GM19463 (cell line): ENCODE measurements around the gene LGALS3BP.
"Not testable (repeated sequence)": the region's sequence is repeated elsewhere in the genome, so short reads cannot be mapped to it uniquely, and the experiment has no call there.

Experiments used
- ATAC-seq: cut with Tn5 transposase; IDR thresholded peaks from one replicate; pipeline ENCODE4 v1.9.1; 2021; ENCODE audit warnings: mild to moderate bottlenecking, moderate library complexity; ENCODE audit not compliant: unreplicated experiment

LGALS3BP gene

DNA sequence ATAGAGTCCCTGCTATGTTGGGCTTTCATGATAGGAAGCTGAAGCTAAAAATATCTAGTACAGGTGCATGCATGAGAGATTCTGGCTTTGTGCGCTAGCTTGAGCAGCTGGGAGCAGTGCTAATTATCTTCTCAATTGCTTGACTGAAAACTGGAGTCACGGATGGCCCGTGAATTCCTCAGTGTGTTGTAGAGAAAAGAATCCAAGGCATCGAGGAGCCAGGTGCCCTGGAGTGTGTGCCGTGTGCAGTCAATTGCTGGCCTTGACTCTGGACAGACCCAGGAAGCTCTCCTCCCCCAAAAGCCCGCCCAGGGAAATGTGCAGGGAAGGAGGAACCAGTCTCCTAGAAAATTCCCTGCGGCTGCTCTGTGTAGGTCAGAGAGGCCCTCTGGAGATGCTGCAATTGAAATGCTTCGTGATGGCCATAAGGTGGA, 14.2 kb downstream of the LGALS3BP start:
- no peak for ATAC-seq

DNA sequence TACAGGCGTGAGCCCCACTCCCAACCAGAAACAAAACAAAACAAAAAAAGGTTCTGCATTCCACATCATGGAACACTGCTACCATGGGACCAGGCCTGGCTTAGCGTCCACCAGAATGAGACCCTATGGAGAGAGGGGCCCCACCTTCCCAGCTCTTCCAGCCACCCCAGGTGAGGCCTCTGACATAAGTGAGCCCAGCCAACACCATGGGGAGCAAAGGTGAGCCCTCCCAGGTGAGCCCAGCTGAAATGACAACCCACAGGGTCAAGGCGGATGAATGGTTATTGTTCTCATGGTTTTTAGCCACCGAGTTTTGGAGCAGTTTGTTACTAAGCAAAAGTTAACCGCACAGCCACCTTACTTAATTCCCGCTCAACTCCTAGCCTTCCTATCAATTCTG, 16.3 kb downstream of the LGALS3BP start:
- no peak for ATAC-seq

DNA sequence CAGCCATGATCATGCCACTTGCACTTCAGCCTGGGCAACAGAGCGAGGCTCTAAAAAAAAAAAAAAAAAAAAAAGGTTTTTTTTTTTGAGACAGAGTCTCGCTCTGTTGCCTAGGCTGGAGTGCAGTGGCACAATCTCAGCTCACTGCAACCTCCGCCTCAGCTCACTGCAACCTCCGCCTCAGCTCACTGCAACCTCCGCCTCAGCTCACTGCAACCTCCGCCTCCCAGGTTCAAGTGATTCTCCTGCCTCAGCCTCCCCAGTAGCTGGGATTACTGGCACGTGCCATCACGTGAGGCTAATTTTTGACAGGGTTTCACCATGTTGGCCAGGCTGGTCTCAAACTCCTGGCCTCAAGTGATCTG, 16.8 kb downstream of the LGALS3BP start:
- ATAC-seq = not testable (repeated sequence)

DNA sequence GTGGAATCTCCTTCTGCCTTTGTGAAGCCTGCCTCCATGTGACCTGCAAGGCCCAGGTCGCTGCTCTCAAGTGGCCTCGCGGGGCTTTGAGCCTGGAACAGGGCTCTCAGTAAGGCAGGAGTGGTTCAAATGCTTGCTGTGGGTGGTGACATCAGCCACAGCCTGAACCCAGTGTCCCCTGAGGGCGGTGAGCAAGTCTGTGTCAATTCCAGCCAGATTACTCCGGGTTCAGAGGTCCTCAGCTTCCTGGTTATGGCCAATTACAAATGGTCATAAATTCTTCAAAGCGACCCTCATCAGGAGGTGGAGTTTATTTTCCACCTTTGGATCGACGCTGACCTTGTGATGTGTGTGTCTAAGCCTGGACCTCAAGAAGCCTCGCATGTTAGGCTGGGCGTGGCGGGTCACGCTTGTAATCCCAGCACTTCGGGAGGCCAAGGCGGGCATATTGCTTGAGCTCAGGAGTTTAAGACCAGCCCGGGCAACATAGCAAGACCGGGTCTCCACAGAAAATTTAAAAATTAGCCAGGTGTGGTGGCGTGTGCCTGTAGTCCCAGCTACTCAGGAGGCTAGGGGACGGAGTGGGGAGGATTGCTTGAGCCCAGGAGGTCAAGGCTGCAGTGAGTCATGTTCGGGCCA, 17.3 kb downstream of the LGALS3BP start:
- ATAC-seq = no peak

- no peak for ATAC-seq
Measured at GRCh38 chr17:78961571-78961970, 18.2 kb downstream of the LGALS3BP start.

DNA sequence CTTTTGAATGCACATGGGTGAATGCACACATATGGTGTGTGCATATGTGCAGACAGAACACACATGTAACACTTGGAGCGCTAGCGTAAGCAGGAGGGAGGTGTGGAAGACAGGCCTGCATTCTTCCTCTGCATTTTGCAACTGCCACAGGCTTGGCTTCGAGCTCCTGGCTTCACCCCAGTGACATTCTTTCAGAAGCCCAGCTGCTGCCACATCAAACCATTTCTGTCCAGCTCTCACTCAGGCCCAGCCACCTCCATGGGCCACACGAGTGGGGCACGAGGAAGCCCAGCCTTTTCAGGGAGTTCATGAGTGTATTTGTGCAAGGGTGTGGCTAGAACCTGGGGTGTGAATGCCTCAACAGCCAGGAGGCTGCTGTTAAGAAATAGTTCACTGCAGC, 18.8 kb downstream of the LGALS3BP start:
- ATAC-seq = no peak

DNA sequence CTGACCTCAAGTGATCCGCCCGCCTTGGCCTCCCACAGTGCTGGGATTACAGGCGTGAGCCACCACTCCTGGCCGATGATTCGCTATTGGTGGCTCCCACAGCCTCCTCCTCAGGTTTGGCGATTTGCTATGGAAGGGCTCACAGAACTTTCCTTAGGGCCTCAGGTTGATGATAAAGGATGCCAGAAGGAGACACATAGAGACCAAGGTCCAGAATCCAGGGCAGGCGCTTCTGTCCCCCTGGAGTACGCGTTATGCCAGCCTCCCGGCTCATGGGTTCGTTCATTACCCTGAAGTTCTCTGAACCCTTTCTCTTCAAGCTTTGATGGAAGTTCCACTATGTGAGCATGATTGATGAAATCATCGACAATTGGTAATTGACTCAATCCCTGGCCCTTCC, 19.9 kb downstream of the LGALS3BP start:
- no peak for ATAC-seq

GRCh38 chr17:78958641-78959127, 21.0 kb downstream of the LGALS3BP start:
- no peak for ATAC-seq

- no peak for ATAC-seq
Measured at GRCh38 chr17:78957128-78957527, 22.6 kb downstream of the LGALS3BP start.

GRCh38 chr17:78956254-78956653, 23.5 kb downstream of the LGALS3BP start:
- ATAC-seq = no peak

- no peak for ATAC-seq
Measured at GRCh38 chr17:78954684-78955083, 25.0 kb downstream of the LGALS3BP start.

DNA sequence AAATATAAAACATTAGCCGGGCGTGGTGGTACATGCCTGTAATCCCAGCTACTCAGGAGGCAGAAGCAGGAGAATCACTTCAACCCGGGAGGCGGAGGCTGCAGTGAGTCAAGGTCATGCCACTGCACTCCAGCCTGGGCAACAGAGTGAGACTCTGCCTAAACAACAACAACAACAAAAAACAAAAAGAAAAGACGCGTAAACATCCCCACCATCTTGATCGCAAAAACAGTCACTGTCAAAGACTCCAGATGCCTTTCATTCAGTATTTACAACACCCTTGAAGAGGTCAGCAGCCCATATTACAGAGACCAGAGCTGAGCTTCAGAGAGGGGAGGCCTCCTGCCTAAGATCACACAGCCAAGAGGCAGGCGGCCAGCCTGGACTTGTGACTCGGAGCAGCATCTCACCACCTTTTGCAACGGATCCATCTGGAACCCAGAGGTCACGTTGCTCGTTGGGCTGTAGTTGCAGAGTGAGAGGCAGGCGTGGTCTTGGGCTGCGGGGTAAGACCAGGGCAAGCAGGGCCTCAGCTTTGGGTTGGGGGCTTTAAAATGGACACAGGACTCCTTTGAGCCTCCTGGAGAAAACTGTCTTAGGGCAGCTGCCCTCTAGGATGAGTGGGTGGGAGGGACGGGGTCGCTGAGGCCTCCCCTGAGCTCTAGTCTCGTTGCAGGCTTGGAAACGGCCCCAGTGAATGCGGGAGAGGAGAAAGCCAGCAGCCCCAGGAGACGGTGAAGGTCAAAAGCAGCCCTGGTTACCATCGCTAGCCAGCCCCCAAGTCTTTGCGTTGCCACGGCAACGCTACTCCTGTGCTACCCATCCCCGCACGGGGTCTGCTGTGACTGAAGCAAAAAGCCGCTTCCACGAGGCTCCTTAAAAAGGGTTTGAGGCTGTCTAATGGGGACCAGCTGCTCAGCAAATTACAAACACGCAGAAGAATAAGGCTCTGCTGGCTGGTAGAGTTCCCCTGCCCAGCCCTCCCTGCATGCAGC, 26.1 kb downstream of the LGALS3BP start:
- ATAC-seq = no peak

GRCh38 chr17:78952706-78953105, 27.0 kb downstream of the LGALS3BP start:
- no peak for ATAC-seq

DNA sequence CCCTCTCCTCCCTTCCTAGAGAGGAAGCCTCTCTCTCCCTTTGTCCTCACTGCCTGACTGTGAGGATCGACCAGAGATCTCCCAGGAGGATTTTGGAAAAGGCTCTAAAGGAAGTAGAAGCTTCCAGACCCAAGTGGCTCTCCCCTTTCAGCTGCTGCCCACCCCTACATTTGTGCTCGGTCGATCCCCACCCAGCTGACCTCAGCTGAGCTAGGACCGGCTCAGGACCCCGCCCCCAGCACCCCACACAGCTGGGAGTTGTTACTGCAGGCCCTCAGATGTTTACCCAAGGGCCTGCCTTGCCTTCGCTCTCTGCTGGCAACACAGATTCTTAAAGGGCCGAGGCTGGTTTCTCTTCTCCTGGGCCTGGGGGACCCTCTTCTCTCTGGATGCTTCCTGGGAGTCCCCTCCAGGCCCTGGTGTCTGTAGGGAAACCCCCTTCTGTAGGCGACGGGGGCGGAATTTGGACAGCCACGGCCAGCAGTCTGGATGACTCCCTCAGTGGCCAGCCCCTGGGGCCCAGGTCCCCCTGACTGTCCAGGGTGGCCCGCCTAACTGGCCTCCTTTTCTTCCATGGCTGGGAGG, 27.7 kb downstream of the LGALS3BP start:
- ATAC-seq = no peak

DNA sequence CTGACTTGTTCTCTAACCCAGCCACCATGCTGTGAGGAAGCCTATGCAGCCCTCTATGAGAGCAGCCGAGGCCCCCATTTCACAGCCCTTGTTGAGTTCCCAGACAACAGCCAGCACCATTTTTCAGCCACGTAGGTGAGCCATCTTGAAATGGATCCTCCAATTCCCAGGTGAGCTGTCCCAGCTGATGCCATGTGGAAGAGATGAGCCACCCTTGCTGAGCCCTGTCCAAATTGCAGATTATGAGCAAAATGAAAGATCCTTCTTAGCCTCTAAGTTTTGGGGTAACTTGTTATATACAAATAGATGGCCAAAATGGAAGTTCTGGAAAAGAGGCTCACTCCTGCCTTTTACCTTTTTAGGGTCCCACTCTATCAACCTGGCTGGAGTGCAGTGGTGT, 28.9 kb downstream of the LGALS3BP start:
- ATAC-seq = no peak

DNA sequence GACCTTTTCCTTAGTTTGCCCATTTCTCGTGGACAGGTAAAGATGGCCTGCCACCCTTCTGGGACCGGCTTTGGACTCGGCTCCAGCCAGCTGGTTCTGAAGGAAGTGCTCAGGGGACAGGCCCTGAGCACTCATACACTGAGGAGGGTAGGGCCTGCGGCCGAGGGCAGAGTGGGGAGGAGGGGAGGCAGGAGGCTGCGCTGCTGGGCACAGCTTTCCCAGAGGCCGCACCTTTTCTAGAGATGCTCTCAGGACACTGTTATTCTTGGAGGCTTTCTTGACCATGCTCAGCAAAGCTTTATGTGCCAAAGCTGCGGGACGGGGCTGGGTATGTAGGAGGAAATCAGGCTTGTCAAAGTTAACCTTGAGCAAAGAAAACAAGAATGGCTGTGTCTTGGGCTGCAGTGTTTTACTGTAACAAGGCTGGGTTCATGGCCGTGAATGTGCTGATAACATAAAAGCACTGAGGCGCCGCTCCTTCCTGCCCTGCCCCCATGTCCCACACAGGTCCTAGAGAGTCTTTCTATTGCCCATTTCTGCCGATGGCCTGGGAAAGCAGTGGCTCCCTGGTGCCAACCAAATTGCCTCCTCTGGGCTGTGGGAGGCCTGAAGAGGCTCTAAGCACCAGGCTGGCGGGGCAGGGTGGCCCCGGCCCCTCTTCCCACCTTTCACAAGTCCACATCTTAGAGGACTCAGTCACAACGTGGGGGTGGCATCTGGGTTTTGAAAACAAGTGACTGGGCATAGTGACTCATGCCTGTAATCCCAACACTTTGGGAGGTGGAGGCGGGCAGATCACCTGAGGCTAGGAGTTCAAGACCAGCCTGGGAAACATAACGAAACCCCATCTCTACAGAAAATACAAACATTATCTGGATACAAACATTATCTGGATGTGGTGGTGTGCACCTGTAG, 32.2 kb downstream of the LGALS3BP start:
- ATAC-seq = no peak

DNA sequence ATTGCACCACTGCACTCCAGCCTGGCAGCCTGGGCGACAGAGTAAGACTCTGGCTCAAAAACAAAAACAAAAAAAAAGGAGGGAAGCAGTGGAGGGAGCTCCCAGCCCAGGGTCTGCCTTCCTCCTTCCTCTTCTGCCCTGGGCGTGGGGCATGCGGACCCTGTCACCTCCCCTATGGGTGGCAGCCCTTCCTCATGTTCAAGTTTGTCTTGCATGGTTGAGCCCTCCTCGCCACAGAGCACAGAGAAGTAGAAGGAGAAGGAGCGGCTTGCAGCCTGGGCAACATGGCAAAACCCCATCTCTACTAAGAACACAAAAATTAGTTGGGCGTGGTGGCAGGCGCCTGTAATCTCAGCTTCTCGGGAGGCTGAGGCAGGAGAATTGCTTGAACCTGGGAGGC, 33.1 kb downstream of the LGALS3BP start:
- ATAC-seq = no peak

DNA sequence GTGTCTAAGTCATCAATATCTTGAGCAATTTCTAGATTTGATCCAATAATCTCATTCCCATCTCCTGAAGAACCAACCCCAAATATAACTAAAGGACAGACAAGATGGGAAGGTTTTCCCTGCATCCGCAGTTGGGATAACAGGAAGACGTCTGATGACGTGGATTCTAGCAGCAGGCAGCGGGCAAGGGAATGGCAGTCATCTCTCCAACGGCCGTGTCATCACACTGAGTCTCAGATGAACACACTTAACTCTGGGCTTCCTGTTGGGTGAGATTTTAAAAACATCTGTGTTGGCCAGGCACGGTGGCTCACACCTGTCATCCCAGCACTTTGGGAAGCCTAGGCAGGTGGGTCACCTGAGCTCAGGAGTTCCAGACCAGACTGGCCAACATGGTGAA, 33.6 kb downstream of the LGALS3BP start:
- ATAC-seq = no peak

- ATAC-seq = not testable (repeated sequence)
Measured at GRCh38 chr17:78945455-78945854, 34.3 kb downstream of the LGALS3BP start.

- ATAC-seq = no peak
Measured at GRCh38 chr17:78944956-78945355, 34.8 kb downstream of the LGALS3BP start.

- ATAC-seq = no peak
Measured at GRCh38 chr17:78944026-78944425, 35.7 kb downstream of the LGALS3BP start.
